SKM-1 (cell line): Measurements from ENCODE around the gene SNRNP35.
"Not testable (repeated sequence)": the region's sequence is repeated elsewhere in the genome, so short reads cannot be mapped to it uniquely, and the experiment has no call there.

Experiments used
- DNase-seq: peaks from one replicate; lab custom pipeline; 2025; ENCODE audit not compliant: unreplicated experiment; lab: John Stamatoyannopoulos, UW

The SNRNP35 gene

GRCh38 chr12:123449249-123449733 is 8.6 kb upstream of the SNRNP35 start:
- no peak for DNase-seq

DNA sequence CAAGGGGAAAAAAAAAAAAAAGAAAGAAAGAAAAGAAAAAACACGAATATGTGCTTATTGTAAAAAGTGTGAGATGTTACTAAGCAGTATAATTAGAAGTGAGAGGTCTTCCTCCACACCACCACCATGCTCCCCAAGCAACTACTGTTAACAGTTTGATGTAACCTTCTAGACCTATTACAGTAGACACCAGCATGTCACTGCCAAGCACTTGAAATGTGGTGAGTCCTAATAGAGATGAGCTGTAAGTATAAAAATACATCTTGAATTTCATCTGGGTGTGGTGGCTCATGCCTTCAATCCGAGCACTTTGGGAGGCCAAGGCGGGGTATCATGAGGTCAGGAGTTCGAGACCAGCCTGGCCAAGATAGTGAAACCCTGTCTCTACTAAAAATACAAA is 8.1 kb upstream of the SNRNP35 start:
- no peak for DNase-seq

DNA sequence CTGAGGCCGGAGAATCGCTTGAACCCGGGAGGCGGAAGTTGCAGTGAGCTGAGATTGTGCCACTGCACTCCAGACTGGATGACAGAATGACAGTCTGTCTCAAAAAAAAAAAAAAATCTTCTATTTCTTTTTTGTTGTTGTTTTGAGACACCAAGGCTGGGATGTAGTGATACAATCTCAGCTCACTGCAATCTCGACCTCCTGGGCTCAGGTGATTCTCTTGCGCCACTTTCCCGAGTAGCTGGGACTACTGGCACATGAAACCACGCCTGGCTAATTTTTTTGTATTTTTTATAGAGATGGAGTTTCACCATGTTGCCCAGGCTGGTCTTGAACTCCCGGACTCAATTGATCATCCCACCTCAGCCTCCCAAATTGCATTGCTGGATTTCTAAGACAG is 7.3 kb upstream of the SNRNP35 start:
- DNase-seq, result no peak

- not testable (repeated sequence) for DNase-seq
These were observed 5.7 kb upstream of the SNRNP35 start for GRCh38 chr12:123452276-123452550.

DNA sequence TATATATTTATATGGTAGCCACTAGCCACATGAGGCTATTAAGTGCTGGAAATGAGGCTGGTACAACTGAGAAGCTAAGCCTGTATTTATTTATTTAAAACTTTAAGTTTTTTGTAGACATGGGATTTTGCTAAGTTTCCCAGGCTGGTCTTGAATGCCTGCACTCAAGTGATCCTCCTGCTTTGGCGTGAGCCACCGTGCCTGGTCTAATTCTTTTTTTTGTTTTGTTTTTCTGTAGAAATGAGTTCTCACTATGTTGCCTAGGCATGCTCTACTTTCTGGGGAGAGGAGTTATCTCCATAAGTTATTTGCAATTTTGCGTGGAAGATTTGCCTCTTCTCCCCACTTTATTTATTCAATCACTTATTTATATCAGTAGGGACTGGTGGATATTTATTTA is 4.8 kb upstream of the SNRNP35 start:
- no peak for DNase-seq

GRCh38 chr12:123463174-123463573 is 5.2 kb downstream of the SNRNP35 start:
- DNase-seq, result not testable (repeated sequence)

DNA sequence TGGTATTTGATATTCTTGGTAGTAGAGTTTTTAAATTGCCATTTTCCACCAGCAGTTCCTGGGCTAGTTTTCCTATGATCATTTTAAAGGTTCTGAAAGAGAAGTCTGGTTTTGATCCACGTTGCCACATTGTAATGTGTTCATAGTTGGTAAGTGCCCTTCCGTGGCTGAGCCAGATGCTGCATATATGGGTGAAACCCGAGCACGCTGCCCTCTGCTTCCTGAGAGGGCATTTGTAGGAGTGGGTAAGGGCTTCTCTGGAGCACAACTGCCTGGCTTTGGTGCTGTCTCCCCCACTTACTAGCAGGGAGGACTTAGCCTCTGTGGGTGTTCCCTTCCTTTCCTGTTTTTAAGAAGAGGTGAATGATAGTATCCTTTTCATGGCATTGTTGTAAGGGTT is 7.1 kb downstream of the SNRNP35 start:
- DNase-seq, result no peak

- no peak for DNase-seq
These were observed 10.8 kb downstream of the SNRNP35 start for GRCh38 chr12:123468786-123469185.

- no peak for DNase-seq
These were observed 12.0 kb downstream of the SNRNP35 start for GRCh38 chr12:123469978-123470377.

DNA sequence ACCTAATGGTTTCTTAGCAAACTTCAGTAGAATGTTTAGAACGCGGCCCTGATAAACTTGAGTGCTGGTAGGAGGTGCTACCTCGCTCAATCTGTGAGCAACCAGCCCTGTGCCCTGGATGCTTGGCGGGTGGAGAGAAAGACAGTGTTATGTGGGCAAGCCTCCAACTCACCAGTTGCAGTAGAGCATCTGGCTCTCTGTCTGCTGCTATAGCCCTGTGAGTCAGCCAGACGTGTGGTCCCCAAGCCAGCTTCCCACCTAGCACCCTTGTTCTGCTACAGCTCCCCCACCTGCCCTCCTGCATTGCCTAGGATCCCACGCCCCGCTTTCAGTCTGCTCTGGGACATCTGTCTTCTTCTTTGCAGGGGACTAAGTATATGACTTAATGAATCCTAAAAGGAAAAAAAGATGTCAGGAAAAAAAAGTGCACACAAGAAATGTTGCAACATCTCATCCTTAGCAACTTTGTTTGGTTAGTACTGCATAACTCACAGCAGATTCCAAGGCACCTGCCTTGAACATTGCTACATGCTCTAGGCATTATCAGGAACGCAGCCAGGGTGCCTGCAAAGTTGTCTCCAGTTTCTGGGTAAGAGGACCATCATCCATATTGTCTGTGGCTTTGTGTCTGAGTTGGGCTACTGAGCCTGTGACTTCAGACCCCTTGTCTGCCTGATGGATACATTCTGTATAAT is 13.6 kb downstream of the SNRNP35 start:
- DNase-seq, result no peak

DNA sequence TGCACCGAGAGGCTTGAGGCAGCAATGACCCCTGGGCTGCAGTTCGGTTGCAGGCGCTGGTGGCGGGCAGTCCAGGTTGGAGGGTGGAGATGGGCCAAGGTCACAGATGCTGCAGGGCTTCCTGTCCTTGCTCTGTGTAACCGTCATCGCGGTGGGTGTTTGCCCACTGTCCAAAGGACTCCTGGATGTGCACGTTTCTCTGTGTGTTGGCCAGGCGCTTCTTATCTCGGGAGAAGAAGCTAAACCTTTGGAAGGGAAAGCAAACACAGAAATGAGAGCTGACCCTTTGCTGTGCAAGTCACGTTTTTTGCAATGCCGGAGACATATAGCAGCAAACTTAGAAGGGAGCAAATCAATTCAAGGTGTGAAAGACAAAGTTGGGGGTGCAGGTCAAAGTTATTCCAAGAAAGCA is 14.5 kb downstream of the SNRNP35 start:
- no peak for DNase-seq

DNA sequence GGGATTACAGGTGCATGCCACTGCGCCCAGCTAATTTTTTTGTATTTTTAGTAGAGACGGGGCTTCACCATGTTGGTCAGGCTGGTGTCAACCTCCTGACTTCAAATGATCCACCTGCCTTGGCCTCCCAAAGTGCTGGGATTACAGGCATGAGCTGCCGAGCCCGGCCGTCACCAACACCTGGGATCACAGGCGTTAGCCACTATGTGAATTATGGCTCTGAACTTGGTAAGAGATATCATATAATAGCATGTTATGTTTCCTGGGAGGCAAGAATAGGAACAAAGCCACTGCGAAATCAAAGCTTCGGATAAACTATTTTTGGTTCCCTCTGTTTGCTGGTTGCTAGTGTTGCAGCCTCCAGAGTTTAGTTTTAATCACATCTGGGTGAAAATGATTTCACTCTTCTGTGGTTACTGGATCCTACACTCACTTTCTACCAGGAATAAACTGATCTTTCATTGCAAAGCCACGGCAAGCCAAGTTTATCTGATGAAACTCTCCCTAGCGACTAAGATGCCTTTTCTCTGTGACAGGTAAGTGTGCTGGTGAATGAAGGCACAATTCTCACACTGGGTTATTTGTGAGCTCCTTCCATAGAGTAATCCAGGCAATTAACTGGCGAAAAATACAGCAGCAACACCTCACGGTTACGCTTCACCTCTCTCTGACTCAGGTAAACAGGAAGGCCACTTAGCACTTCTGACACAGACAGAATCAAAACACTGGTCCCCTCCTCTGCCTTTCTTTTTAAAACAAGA is 16.7 kb downstream of the SNRNP35 start:
- DNase-seq, result no peak

- no peak for DNase-seq
These were observed 17.3 kb downstream of the SNRNP35 start for GRCh38 chr12:123475246-123475703.

DNA sequence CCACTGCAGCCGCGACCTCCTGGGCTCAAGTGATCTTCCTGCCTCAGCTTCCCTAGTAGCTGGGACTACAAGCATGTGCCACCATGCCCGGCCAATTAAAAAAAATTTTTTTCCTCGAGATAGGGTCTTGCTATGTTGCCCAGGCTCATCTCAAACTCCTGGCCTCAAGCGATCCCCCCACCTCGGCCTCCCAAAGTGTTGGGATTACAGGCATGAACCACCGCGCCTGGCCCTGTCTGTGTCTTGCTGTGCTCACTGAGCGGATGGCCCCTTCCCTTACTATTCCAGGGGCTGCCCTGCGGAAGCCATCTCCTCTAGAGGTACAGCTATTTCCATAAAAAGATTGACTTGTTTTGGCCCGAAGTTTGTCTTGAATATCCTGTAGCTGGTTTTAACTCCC is 20.1 kb downstream of the SNRNP35 start:
- no peak for DNase-seq

- DNase-seq, result no peak
These were observed 20.8 kb downstream of the SNRNP35 start for GRCh38 chr12:123478762-123479161.

- DNase-seq, result no peak
These were observed 21.7 kb downstream of the SNRNP35 start for GRCh38 chr12:123479442-123480180.

DNA sequence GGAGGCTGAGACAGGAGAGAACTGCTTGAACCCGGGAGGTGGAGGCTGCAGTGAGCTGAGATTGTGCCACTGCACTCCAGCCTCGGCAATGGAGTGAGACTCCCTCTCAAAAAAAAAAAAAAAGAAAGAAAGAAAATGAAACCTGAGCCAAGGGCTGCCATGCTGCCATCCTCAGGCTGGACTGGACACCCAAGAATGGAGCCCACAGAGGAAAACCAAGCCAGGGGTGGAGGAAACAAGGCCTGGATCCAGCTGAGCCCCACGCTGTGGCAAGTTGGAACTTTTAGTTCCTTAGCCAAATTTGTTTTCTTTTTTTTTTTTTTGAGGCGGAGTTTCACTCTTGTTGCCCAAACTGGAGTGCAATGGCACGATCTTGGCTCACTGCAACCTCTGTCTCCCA is 23.3 kb downstream of the SNRNP35 start:
- not testable (repeated sequence) for DNase-seq

GRCh38 chr12:123482876-123483275 is 24.9 kb downstream of the SNRNP35 start:
- DNase-seq, result no peak

DNA sequence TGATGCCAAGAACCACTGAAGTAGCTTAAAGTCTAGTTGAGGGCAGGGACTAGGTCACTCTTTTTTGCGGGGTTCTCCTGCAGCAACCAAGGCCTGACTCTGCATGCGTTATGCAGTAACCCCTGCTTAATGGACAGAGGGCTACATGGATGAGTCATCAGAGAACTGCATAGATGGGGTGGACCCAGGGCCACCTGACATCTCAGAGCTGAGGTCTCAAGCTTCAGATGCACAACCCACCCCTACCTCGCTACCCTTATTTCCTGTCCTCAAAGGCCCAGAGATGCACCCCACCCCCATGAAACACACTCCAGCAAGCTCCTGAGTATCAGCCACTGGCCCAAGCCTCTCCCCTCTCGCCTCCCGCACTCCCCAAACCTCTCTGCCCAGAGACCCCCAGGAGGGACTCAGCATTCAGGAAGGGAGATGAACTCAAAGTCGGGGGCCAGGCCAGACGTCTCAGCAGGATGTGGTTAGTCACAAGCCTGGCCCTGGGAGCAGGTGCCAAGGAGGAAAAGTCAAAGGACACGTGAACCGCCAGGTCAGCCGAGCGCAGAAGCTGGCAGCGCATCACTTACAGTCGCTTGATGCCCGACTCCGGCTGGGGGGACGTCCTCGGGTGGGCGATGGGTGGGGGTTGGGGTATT is 25.8 kb downstream of the SNRNP35 start:
- DNase-seq, result no peak

DNA sequence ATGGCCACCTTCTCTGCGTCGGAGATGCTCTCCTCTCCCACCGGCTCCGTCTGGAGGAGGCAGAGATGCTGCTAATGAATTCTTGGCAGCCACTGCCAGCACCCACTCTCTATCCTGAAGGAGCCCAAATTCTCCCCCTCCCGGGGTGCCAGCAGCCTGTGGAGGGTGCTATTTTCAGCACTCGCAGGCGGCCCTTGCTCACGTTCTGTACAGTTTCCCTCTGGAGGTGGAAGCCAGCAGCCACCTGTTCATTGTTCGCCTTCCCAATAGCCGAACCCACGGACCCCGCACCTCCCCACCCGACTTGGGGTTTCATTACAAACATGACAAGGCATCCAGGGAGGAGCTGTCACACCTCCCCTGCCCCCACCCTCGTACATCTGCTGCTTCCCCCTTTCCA is 27.8 kb downstream of the SNRNP35 start:
- DNase-seq, result no peak

GRCh38 chr12:123487428-123487827 is 29.5 kb downstream of the SNRNP35 start:
- no peak for DNase-seq
